Esophagus muscularis mucosa (tissue), 4 donors: ENCODE data around the gene RAB3IP. TPM values are rescaled to one million over a fixed set of nuclear protein-coding genes. Genes with fewer than 3 reads are reported as not detected.

Experiments used
- DNase-seq: peaks from one replicate; pipeline ENCODE4 v3.0.0-alpha.2; 2017; ENCODE audit errors: extremely low spot score
- H3K27ac ChIP-seq, 4 donors: fragments of 200-600 bp; sonication (generic); replicated peaks in 1 of 4; 1 replicate in 3 of 4; 2 replicates in 1 of 4; pipeline ENCODE4 v1.5.1; 2016 to 2019; ENCODE audit warnings: mild to moderate bottlenecking in 1 of 4
- H3K27me3 ChIP-seq, 4 donors: fragments of 200-600 bp; sonication (generic); one replicate each; pipeline versions ENCODE4 v1.5.1 to v1.6.0; 2016 to 2019
- H3K36me3 ChIP-seq, 4 donors: fragments of 200-600 bp; sonication (generic); one replicate each; pipeline ENCODE4 v1.5.1; 2016 to 2019
- H3K4me1 ChIP-seq, 4 donors: fragments of 200-600 bp; sonication (generic); one replicate each; pipeline ENCODE4 v1.5.1; 2016 to 2019
- H3K4me3 ChIP-seq, 4 donors: fragments of 200-600 bp; sonication (generic); 1 replicate in 2 of 4; 2 replicates in 2 of 4; pipeline ENCODE4 v1.5.1; 2016 to 2019; ENCODE audit warnings: mild to moderate bottlenecking in 4 of 4, moderate library complexity in 1 of 4
- H3K9me3 ChIP-seq, 4 donors: fragments of 200-600 bp; sonication (generic); 1 replicate in 3 of 4; 2 replicates in 1 of 4; pipeline ENCODE4 v1.5.1; 2016 to 2019
- EP300 ChIP-seq: sonication (generic); formaldehyde crosslinking; IDR thresholded peaks from one replicate; pipeline ENCODE4 v1.6.1; 2017; ENCODE audit warnings: antibody characterized with exemption
- POLR2A ChIP-seq: fragments of 450-650 bp; IDR thresholded peaks from one replicate; pipeline ENCODE4 v1.6.1; 2017; ENCODE audit warnings: antibody characterized with exemption, moderate library complexity, mild to moderate bottlenecking, low read depth
- POLR2AphosphoS5 ChIP-seq, 2 donors: sonication (generic); formaldehyde crosslinking; IDR thresholded peaks; one replicate each; pipeline ENCODE4 v1.6.1; 2017; ENCODE audit warnings: antibody characterized with exemption in 2 of 2
- WGBS: methylation state at CpG from one replicate; pipeline ENCODE4 v1.1.5; 2018; 5-methylcytosine and 5-hydroxymethylcytosine counted together
- intact Hi-C: fragments of 100-400 bp; cut with DNase I; formaldehyde crosslinking; loops from one replicate; pipeline ENCODE4 v1.15.1; 2023
- total RNA-seq, 4 donors: library from RNA; depleted of rRNA; stranded (reverse); fragments of >200 nt; gene quantifications; one replicate each; pipeline versions ENCODE4 v1.1.0 to v1.2.1, GENCODE V29; 2016
- TF ChIP-seq, protein P1 (sequence below), 3 experiments: fragments of 200-600 bp in 2 of 3; fragments of 450-650 bp in 1 of 3; sonication (generic) in 2 of 3; IDR thresholded peaks; one replicate each; pipeline ENCODE4 v1.5.1; 2017 to 2019; ENCODE audit warnings: antibody characterized with exemption in 3 of 3, mild to moderate bottlenecking in 2 of 3, moderate library complexity in 1 of 3

The RAB3IP gene
- total RNA-seq, 4 donors from 2014 or later: 8.2 to 18.5 (median 11.2) TPM

DNA sequence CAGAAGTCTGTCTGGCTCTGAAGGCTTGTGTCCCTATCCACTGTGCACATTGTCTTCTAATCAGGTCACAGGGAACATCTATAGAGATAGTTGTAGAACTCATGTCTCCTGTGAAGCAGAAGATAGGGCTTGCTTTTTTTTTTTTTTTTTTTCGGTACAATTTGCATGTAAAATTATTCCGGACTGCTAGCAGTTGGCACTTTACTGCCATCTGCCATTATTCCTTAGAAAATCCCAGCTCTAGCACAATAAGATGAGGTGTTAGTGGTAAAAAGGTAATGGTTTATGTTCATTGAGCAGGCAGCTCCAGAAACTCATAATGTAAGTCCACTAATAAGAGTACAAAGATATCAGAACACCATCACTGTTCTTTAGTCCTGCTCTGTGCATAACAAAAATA, 95.0 kb downstream of the RAB3IP start:
- Histone ChIP-seq H3K36me3 (no peaks in the 10 kb centered on the region), H3K9me3 (no peaks in the 10 kb centered on the region), H3K4me1 (no peaks in the 10 kb centered on the region), H3K27me3 (no peaks in the 10 kb centered on the region), H3K27ac (no peak overlapping the region), H3K4me3 (no peak overlapping the region)
- WGBS: 80% methylated on average over 2 of the region's 2 CpGs
- intact Hi-C loops: no loop called here
- TF ChIP-seq EP300: no peak
- no peak for TF ChIP-seq POLR2AphosphoS5 (IDR thresholded peaks at IDR 0.05)
- TF ChIP-seq POLR2A: no peak
- TF ChIP-seq, protein P1, sequence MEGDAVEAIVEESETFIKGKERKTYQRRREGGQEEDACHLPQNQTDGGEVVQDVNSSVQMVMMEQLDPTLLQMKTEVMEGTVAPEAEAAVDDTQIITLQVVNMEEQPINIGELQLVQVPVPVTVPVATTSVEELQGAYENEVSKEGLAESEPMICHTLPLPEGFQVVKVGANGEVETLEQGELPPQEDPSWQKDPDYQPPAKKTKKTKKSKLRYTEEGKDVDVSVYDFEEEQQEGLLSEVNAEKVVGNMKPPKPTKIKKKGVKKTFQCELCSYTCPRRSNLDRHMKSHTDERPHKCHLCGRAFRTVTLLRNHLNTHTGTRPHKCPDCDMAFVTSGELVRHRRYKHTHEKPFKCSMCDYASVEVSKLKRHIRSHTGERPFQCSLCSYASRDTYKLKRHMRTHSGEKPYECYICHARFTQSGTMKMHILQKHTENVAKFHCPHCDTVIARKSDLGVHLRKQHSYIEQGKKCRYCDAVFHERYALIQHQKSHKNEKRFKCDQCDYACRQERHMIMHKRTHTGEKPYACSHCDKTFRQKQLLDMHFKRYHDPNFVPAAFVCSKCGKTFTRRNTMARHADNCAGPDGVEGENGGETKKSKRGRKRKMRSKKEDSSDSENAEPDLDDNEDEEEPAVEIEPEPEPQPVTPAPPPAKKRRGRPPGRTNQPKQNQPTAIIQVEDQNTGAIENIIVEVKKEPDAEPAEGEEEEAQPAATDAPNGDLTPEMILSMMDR (IDR thresholded peaks at IDR 0.05): no peak
- DNase-seq: no peak

DNA sequence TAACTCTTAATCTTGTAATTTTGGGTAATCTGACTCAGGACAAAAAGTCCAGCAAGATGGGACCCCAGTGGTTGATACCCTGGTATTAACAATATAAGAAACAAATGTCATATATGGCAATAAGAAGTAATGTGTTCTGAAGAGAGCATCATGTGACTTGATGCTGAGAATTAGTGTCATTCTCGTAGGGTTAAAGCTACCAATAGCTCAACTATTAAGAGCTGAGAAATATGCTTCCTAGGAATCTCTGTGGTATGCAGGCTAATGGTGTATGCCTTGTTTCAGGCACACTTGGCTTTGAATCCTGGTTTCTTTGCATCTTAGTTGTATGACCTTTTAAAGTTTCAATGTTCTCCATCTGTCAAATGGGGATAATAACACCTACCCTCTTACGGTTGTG, 95.5 kb downstream of the RAB3IP start:
- Histone ChIP-seq H3K4me3 (no peak overlapping the region), H3K4me1 (no peaks in the 10 kb centered on the region), H3K9me3 (no peaks in the 10 kb centered on the region), H3K36me3 (no peaks in the 10 kb centered on the region), H3K27ac (no peak overlapping the region), H3K27me3 (no peaks in the 10 kb centered on the region)
- intact Hi-C loops: no loop called here
- TF ChIP-seq POLR2A (no peak), POLR2AphosphoS5 (IDR thresholded peaks at IDR 0.05) (no peak), EP300 (no peak)
- TF ChIP-seq, protein P1 (IDR thresholded peaks at IDR 0.05): no peak
- DNase-seq: no peak
- WGBS: 48% methylated on average over 2 of the region's 2 CpGs

DNA sequence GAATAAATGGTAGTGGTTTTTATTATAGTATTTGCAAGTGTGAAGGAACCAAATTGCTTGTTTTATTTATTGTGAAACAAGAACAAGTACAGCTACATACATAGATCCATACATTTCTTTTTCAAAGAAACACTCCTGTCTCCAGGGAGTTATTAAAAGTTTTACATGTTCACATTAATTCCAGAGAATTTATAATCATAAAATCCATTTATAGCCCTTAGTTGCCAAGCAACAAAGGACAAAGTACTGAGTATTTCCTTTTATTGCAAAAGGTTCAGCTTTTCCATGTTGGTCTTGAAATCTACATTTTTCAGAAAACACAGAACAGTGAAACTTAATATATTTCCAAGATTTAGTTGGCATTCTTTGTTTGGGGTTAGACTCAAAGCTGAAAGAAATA, 95.9 kb downstream of the RAB3IP start:
- Histone ChIP-seq H3K36me3 (no peaks in the 10 kb centered on the region), H3K4me1 (no peaks in the 10 kb centered on the region), H3K27me3 (no peaks in the 10 kb centered on the region), H3K4me3 (no peak overlapping the region), H3K9me3 (no peaks in the 10 kb centered on the region), H3K27ac (no peak overlapping the region)
- intact Hi-C loops: no loop called here
- DNase-seq: no peak
- TF ChIP-seq EP300: no peak
- no peak for TF ChIP-seq POLR2A
- TF ChIP-seq, protein P1 (IDR thresholded peaks at IDR 0.05): no peak

DNA sequence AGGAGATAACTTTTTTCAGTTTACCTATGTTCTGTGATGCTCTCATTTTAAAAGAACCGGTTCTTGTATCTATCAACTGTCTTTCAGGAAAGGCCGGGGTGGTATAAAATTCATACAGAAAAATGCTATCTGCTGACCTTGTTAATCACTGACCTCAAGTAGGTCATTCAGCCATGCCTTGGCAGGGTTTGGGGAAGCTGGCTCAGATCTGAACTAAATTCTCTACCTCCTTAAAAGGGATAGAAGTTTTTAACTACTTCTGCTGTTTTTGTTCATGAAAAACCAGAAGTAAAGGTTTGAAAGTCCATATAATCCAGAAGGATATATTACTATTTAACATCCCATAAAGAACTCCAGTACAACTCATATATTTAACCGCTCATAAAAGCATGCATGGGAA, 96.4 kb downstream of the RAB3IP start:
- H3K9me3 ChIP-seq: no peaks in the 10 kb centered on the region
- H3K27ac ChIP-seq: no peak overlapping the region
- no peak for DNase-seq
- WGBS: 66% methylated on average over 3 of the region's 3 CpGs
- TF ChIP-seq POLR2A: no peak
- no peak for TF ChIP-seq EP300
- TF ChIP-seq, protein P1 (IDR thresholded peaks at IDR 0.05): no peak
- TF ChIP-seq POLR2AphosphoS5 (IDR thresholded peaks at IDR 0.05): no peak
- H3K4me3 ChIP-seq: no peak overlapping the region
- intact Hi-C loops: no loop called here
- no peaks in the 10 kb centered on the region for H3K4me1 ChIP-seq
- H3K27me3 ChIP-seq: no peaks in the 10 kb centered on the region
- no peaks in the 10 kb centered on the region for H3K36me3 ChIP-seq

DNA sequence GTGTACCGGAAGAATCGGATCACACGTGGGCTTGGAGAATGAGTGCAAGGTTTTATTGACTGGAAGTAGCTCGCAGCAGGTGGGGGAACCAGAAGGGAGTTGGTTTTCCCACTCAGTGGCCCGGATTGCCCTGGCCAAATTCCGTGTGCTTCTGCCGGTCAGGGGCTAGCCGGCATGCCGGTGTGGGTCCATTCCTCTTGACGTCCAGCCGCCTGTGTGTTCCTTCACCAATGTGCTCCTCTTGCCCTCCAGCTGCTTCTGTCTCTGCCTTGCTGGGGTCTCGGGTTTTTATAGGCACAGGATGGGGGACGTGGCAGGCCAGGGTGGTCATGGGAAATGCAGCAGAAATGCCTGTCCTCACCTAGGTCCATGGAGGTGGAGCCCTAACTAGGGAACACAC, 97.4 kb downstream of the RAB3IP start:
- TF ChIP-seq POLR2AphosphoS5 (IDR thresholded peaks at IDR 0.05) (no peak), POLR2A (no peak), EP300 (no peak)
- TF ChIP-seq, protein P1 (IDR thresholded peaks at IDR 0.05): no peak
- Histone ChIP-seq H3K27ac (no peak overlapping the region), H3K4me3 (no peak overlapping the region), H3K4me1 (no peaks in the 10 kb centered on the region), H3K36me3 (no peaks in the 10 kb centered on the region), H3K27me3 (no peaks in the 10 kb centered on the region), H3K9me3 (no peaks in the 10 kb centered on the region)
- WGBS: 91% methylated on average over 5 of the region's 13 CpGs
- DNase-seq: no peak
- intact Hi-C loops: no loop called here
